GM12865 (cell line): Measurements from ENCODE around the gene NHERF2.

Experiments
- DNase-seq: peaks from one replicate; pipeline ENCODE4 v3.0.0; 2010; ENCODE audit warnings: low read depth
- H3K4me3 ChIP-seq: 2 replicates; pipeline ENCODE4 v1.5.1; 2011; ENCODE audit warnings: mild to moderate bottlenecking, low read depth, low read length, control low read depth
- TF ChIP-seq, protein P1 (sequence below): IDR thresholded peaks from 2 replicates; pipeline ENCODE4 v1.5.1; 2011; ENCODE audit warnings: low read length, control low read depth, low read depth, inconsistent platforms; ENCODE audit not compliant: insufficient read depth; ENCODE audit errors: missing control alignments

NHERF2 gene

GRCh38 chr16:2081201-2082084 is 54.7 kb downstream of the NHERF2 start:
- TF ChIP-seq, protein P1, sequence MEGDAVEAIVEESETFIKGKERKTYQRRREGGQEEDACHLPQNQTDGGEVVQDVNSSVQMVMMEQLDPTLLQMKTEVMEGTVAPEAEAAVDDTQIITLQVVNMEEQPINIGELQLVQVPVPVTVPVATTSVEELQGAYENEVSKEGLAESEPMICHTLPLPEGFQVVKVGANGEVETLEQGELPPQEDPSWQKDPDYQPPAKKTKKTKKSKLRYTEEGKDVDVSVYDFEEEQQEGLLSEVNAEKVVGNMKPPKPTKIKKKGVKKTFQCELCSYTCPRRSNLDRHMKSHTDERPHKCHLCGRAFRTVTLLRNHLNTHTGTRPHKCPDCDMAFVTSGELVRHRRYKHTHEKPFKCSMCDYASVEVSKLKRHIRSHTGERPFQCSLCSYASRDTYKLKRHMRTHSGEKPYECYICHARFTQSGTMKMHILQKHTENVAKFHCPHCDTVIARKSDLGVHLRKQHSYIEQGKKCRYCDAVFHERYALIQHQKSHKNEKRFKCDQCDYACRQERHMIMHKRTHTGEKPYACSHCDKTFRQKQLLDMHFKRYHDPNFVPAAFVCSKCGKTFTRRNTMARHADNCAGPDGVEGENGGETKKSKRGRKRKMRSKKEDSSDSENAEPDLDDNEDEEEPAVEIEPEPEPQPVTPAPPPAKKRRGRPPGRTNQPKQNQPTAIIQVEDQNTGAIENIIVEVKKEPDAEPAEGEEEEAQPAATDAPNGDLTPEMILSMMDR = no peak
- H3K4me3 ChIP-seq = no peak overlapping the region
- DNase-seq = no peak

- DNase-seq = no peak
- no peak overlapping the region for H3K4me3 ChIP-seq
- TF ChIP-seq, protein P1 = no peak
Observed at GRCh38 chr16:2082171-2082982, 55.7 kb downstream of the NHERF2 start.

GRCh38 chr16:2082983-2083364 is 56.3 kb downstream of the NHERF2 start:
- no peak for DNase-seq
- no peak overlapping the region for H3K4me3 ChIP-seq
- TF ChIP-seq, protein P1 = no peak

- no peak overlapping the region for H3K4me3 ChIP-seq
- TF ChIP-seq, protein P1 = no peak
- no peak for DNase-seq
Observed at GRCh38 chr16:2083409-2083808, 56.7 kb downstream of the NHERF2 start.

DNA sequence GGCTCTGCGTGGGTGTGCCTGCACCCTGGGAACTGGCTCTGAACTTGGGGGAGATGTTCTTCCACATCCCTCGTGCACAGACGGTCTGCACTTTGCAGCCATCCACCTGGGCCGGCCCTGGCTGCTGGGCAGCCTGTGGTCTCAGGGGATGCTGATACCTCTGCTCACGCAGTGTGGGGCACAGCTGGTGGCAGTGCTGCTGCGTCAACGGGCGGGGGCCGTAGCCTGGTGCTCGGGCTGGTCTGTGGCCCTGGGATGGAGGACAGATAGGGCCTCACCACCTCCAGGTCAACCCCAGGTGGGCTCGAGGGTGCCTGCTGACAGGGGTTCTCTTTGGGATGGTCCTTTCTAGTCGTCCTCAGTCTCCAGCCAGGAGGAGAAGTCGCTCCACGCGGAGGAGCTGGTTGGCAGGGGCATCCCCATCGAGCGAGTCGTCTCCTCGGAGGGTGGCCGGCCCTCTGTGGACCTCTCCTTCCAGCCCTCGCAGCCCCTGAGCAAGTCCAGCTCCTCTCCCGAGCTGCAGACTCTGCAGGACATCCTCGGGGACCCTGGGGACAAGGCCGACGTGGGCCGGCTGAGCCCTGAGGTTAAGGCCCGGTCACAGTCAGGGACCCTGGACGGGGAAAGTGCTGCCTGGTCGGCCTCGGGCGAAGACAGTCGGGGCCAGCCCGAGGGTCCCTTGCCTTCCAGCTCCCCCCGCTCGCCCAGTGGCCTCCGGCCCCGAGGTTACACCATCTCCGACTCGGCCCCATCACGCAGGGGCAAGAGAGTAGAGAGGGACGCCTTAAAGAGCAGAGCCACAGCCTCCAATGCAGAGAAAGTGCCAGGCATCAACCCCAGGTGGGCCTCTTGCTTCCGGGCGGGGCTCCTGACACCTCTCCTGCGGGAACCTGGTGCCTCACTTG is 57.4 kb downstream of the NHERF2 start:
- no peak for DNase-seq
- TF ChIP-seq, protein P1 = no peak
- no peak overlapping the region for H3K4me3 ChIP-seq

GRCh38 chr16:2084895-2085625 is 58.4 kb downstream of the NHERF2 start:
- no peak for DNase-seq
- TF ChIP-seq, protein P1 = no peak
- H3K4me3 ChIP-seq = no peak overlapping the region
